Endothelial cell (in vitro differentiated cells): Measurements from ENCODE around the gene PRCC. TPM values are rescaled to one million over a fixed set of nuclear protein-coding genes. Genes with fewer than 3 reads are reported as not detected.

Source experiments
- DNase-seq: peaks from one replicate; pipeline ENCODE4 v3.0.0; 2021; ENCODE audit warnings: low spot score
- H3K27ac Mint-ChIP-seq: one replicate; pipeline ENCODE4 v1.8.0; 2021; ENCODE audit warnings: mixed read lengths, inconsistent platforms; ENCODE audit not compliant: unreplicated experiment
- H3K27me3 Mint-ChIP-seq: one replicate; pipeline ENCODE4 v1.8.0; 2021; ENCODE audit warnings: mild to moderate bottlenecking, moderate library complexity, mixed read lengths, inconsistent platforms; ENCODE audit not compliant: unreplicated experiment
- H3K36me3 Mint-ChIP-seq: one replicate; pipeline ENCODE4 v1.8.0; 2021; ENCODE audit warnings: mild to moderate bottlenecking, low read depth, mixed read lengths, inconsistent platforms; ENCODE audit not compliant: unreplicated experiment
- H3K4me1 Mint-ChIP-seq: one replicate; pipeline ENCODE4 v1.8.0; 2021; ENCODE audit warnings: mild to moderate bottlenecking, mixed read lengths, inconsistent platforms; ENCODE audit not compliant: unreplicated experiment
- H3K4me3 Mint-ChIP-seq: one replicate; pipeline ENCODE4 v1.8.0; 2021; ENCODE audit warnings: mild to moderate bottlenecking, mixed read lengths, inconsistent platforms; ENCODE audit not compliant: unreplicated experiment
- H3K9me3 Mint-ChIP-seq: one replicate; pipeline ENCODE4 v1.8.0; 2021; ENCODE audit warnings: mixed read lengths, inconsistent platforms; ENCODE audit not compliant: unreplicated experiment
- CTCF ChIP-seq: fragments of 200-600 bp; sonication (generic); IDR thresholded peaks from one replicate; pipeline ENCODE4 v1.5.0; 2021; ENCODE audit warnings: antibody characterized with exemption; ENCODE audit not compliant: unreplicated experiment
- total RNA-seq: library from RNA; stranded (reverse); fragmentation: NEBNext Ultra II Directional; extraction: Animal tissue kit (Norgen Biotek cat#: 25700); gene quantifications from one replicate; pipeline ENCODE4 v1.2.1, GENCODE V29; 2021; ENCODE audit not compliant: unreplicated experiment

The PRCC gene
- total RNA-seq, 1 donor from 2014 or later, result 91.9 TPM

DNA sequence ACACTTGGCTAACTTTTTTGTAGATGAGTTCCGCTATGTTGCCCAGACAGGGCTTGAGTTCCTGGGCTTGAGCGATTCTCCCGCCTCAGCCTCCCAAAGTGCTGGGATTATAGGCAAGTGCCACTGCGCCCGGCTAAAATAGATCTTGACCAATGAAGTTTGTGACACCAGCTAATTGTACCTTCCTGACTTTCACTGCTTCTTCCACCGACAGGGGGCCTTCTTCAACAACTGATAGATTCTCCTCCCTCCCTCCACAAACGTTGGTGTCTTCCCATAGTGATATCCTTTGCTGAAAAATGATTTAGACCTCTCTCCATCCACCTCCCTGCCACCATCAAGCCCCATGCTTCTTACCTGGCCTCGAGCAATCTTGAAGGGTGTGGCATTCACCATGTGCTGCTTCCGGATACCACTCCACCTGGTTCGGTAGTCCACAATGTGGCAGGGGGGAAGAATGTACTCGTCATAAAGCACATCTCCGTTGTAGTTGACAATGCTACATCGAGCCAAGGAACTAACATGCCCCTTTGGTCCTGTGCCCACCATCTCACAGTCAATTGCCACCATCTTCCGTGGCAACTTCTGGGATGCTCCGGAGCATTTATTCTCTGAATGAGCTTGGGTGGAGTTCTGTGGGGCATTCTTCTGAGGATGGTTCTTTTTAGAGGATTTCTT is 40.6 kb upstream of the PRCC start:
- H3K4me1 Mint-ChIP-seq, result peaks cover 22% of the 10 kb centered on the region
- DNase-seq, result peak; percentile 68
- peaks cover 22% of the 10 kb centered on the region for H3K36me3 Mint-ChIP-seq
- TF ChIP-seq CTCF, result no peak
- H3K4me3 Mint-ChIP-seq, result no peak overlapping the region
- H3K27ac Mint-ChIP-seq, result no peak overlapping the region
- H3K27me3 Mint-ChIP-seq, result peaks cover 6% of the 10 kb centered on the region
- no peaks in the 10 kb centered on the region for H3K9me3 Mint-ChIP-seq

DNA sequence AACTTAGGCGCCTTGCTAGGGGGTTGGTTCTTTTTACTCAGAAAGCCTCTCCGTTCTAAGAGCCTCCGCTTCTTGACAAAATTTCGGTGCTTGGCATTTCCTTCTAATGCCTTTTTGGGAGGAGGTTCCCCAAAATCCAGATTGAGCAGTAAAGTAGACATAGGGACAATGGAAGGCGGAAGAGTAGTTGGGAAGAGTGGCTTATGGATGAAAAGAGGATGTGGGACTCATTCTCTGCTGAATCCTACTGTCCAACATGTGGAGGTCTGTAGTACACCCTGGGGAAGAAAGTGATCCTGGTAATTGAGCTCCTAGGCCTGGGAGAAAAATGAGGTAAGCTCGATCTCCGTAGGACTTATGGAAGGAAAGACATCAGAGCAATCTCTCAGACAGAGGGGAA is 39.8 kb upstream of the PRCC start:
- H3K36me3 Mint-ChIP-seq, result peaks cover 22% of the 10 kb centered on the region
- peak overlapping the region; percentile 97 for H3K4me3 Mint-ChIP-seq
- TF ChIP-seq CTCF, result no peak
- H3K27me3 Mint-ChIP-seq, result peaks cover 6% of the 10 kb centered on the region
- H3K27ac Mint-ChIP-seq, result peak overlapping the region; percentile 99
- DNase-seq, result no peak
- H3K9me3 Mint-ChIP-seq, result no peaks in the 10 kb centered on the region
- peaks cover 22% of the 10 kb centered on the region for H3K4me1 Mint-ChIP-seq

GRCh38 chr1:156727926-156728598 is 39.3 kb upstream of the PRCC start, which contains the start of gene METTL25B:
Gene METTL25B (plus strand): TSS chr1:156728469. CDS start chr1:156729105, 636 bp downstream.
- peaks cover 22% of the 10 kb centered on the region for H3K36me3 Mint-ChIP-seq
- peak within 1 kb of the TSS; percentile 97 for H3K4me3 Mint-ChIP-seq
- TF ChIP-seq CTCF, result no peak
- no peaks in the 10 kb centered on the region for H3K9me3 Mint-ChIP-seq
- DNase-seq, result peak; percentile 77
- peaks cover 6% of the 10 kb centered on the region for H3K27me3 Mint-ChIP-seq
- H3K27ac Mint-ChIP-seq, result peak within 1 kb of the TSS; percentile 99
- peaks cover 22% of the 10 kb centered on the region for H3K4me1 Mint-ChIP-seq

DNA sequence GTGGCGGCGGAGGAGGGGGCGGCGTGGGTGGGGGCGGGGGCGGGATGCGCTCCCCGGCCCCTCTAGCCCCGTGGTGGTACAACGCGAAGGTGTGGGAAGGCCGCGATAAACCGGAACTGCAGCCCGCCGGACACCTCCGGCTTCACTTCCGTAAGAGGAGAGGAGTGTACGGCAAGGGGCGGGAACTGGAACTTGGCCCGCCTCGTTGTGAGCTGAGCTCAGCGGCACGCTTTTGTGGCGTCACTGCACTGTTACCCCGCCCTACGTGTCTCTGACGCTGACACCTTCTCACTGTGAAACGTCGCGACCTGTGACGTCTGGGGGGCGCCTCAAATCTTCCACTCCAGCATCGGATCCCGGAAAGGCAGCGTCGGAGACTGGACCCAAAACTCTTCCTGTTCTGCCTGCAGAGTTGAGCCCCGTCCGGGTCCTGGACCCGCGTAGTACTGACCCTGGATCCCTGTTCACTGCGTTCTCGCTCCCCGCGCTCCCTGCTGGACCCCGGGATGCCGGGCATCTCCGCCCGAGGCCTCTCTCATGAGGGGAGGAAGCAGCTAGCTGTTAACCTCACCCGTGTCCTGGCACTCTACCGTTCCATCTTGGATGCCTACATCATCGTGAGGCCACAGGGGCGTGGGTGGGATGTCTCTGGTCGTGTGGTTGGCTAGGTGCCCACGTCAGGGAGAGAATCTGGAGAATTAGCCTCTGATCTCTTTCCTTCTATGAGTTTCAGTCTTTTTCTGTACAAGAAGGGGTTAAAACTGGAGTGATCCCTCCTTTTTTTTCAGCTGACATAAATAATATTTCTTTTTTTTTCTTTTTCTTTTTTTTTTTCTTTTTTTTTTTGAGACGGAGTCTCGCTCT is 38.5 kb upstream of the PRCC start, which contains the start of gene ISG20L2:
Gene ISG20L2, minus strand, starts transcription at position 168 of the 864 bp plus-strand sequence. CDS start 1,114 bp downstream, outside the sequence.
- Mint-ChIP-seq H3K4me1 (peaks cover 22% of the 10 kb centered on the region), H3K9me3 (no peaks in the 10 kb centered on the region), H3K36me3 (peaks cover 14% of the 10 kb centered on the region), H3K27ac (peak within 1 kb of the TSS; percentile 99), H3K27me3 (peaks cover 6% of the 10 kb centered on the region), H3K4me3 (peak within 1 kb of the TSS; percentile 97)
- peak; percentile 87 for DNase-seq
- no peak for TF ChIP-seq CTCF
